GM21390 (cell line): ENCODE measurements around the gene EIF2AK2.
"Not testable (repeated sequence)": the region's sequence is repeated elsewhere in the genome, so short reads cannot be mapped to it uniquely, and the experiment has no call there.

Experiments used
- ATAC-seq: cut with Tn5 transposase; IDR thresholded peaks from one replicate; pipeline ENCODE4 v1.9.1; 2021; ENCODE audit not compliant: unreplicated experiment

EIF2AK2 gene

DNA sequence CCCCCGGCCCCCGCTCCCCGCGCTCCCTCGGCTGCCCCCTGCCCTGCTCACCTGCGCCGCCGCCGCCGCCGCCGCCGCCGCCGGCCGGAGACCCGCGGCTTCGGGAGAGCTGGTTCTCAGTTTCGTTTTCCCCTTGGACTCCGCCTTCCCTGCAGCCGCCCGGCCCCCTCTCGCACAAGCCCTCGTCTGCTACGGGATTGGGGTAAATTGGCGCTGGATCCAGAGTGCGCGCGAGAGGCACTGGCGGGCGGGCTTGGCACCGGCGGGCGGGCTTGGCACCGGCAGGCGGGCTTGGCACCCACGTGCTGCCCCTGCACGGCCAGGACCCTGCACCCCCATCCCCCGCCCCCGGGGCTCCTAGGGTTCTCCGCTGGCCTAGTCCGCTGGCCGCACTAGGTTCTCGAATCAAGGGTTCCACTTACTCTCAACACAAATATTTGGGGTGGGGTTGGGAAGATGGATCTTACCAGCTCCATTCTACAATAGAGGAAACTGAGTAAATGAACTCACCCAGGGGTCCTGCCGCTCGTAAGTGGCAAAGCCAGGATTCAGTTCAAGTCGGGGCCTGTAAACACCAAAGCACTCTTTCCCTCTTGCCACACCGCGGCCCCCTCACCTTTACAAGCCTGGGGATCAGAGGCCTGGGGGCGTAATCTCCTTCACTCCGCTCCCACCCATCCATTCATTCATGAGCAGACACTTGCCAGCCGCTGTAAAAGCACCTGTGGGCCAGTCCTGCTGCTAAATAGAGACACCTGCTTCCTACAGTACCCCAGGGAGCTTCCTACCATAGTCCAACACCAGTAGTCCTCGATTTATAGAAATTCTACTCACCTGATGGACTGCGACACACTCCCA is at the start of gene EIF2AK2:
EIF2AK2 (minus strand) TSS at position 124 of the 858 bp plus-strand sequence. CDS start 9,174 bp downstream, outside the sequence.
- ATAC-seq: peak; percentile 83

DNA sequence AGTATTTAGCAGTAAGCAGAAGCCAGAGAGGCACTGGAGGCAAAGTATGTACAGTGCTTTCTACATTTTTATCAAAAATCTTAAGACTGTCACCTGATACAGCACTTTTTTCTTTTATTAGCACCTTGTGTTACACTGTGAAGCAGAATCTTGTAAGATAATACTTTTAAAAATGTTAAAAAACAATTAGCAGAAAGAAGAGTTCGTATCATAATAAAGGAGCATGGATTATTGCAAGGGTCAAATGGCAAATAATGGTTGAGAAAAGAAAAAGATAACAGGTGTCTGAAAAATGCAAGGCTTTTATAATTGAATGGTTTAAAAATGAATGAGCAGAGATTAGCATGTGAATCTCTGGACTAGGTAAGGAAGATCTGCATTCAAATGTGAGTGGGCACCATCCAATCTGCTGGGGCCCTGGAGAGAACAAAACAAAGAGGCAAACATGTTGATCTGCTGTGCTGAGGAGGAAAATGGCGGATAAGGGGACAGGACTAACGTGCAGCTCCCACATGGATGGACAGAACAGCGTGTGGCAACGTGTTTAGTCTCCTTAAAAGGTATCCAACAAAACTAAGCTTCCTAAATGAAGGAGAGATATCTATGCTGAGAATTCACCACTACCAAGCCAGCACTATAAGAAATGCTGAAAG is 49.0 kb upstream of the EIF2AK2 start:
- ATAC-seq: no peak

GRCh38 chr2:37205071-37205661 is 48.4 kb upstream of the EIF2AK2 start:
- ATAC-seq: not testable (repeated sequence)

DNA sequence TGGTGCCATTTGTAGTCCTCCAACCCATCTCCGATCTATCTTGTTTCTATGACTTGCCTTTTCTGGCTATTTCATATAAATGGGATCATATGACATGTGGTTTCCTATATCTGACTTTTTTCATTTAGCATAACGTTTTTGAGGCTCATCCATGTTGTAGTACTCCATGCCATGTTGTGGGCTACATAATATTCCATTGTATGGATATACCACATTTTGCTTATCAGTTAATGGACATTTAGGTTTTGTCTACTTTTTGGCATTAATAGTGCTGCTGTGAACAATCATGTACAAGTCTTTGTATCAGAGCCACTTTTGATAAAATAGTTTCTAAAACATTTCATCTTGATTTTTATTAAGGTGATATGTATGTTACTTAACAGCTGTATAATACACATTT is 46.9 kb upstream of the EIF2AK2 start:
- no peak for ATAC-seq

DNA sequence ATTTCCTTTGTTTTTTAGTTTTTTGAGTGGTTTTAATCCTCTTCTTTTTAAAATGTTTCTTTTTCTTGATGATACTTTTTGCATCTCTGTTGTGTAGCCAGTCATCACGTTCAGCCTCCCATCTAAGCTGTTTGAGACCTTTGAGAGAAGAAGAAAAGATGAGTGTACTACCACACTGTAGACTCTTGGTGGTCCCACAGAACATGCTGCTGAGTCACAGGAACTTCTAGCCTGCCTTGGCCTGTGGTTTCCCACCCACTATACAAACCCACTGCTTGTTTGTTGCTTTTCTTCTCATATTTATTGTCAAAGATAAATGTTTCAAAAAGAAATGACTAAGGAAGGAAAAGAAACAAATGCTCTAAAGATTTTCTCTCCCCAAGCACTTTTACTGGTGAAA is 45.0 kb upstream of the EIF2AK2 start:
- no peak for ATAC-seq

- no peak for ATAC-seq
Observed at GRCh38 chr2:37201208-37201607, 44.4 kb upstream of the EIF2AK2 start.

GRCh38 chr2:37198681-37199065 is 41.9 kb upstream of the EIF2AK2 start:
- no peak for ATAC-seq

DNA sequence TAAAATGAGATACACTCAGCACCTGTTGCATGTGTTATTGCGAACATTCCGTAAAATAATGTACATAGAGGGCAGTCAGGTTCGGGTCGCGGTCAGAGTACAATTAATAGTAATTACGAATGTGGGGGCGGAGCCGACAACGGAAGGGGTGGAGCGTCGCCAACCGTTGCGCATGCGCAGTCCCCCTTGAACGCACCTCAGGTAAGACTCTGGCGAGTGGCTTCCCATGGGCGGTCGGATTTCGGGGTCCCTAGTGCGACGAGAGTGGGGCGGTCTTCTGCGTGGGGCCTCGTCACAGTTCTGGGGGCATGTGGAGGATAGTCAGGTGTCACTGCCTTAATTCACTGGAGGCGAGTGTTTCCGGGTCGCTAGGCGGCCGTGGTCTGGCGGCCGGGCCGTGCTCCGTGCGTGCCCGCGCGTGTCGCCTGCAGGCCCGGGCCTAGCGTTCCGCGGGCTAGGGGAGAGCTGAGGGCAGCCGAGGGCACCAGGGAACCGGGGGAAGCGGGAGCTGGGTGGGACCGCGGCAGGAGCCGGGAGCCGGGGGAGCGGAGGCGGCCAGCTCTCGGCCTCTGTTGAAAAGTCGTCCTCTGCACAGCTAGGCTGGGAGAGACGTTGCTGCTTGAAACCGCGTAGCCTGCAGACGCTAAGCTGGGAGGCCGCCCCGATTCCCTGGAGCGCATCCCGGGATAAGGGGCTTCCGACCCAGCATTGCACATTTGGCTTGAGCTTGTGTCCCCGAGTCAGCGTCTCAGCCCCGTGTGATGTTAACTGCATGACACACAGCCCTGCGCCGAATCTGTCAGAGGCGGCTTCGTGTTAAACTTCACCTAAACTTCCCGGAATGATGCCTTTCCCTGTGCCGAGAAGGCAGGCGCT is 39.8 kb upstream of the EIF2AK2 start, which contains the start of gene CEBPZOS:
CEBPZOS (plus strand) TSS at position 177 of the 876 bp plus-strand sequence. CDS start 3,209 bp downstream, outside the sequence.
- ATAC-seq: peak; percentile 78

- ATAC-seq: peak; percentile 3
Observed at GRCh38 chr2:37195862-37196319, 39.1 kb upstream of the EIF2AK2 start.

GRCh38 chr2:37192551-37192950 is 35.8 kb upstream of the EIF2AK2 start:
- no peak for ATAC-seq

GRCh38 chr2:37191747-37192146 is 35.0 kb upstream of the EIF2AK2 start:
- no peak for ATAC-seq

DNA sequence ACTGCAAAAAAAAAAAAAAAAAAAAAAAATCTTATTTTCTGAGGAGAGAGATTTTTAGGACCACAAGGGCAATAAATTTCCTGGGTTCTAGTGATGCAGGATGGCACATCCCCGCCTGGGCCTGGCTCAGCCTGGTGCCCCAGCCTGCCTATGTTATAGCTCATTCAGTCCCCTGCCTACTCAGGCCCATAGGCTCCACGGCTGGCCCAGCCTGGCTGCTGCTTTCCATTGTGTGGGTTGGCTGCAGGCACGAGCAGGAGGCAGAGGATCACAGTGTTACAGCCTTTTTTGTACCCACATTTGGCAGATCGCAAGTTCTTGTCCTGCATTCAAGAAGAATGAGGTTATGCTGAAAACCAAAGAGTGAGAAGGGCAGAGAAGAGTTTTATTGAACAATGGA is 34.5 kb upstream of the EIF2AK2 start:
- no peak for ATAC-seq

DNA sequence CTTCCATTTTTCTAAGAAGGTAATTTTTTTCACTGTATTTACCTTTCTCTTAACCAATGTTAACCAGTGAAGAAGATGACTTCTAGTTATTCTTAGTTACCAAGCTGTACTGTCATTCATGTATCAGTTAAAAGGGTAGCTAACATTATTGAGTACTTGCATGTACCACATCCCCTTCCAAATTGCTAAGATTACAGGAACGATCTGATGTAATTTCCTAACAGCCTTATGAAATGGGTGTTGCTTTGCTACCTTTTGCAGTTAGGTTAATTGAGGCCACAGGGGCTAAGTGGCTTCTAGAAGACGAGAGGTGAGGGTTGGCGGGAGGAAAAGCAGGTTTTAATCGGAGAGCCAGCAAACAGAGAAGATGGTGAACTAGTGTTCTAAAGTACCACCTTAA is 33.5 kb upstream of the EIF2AK2 start:
- no peak for ATAC-seq

- ATAC-seq: no peak
Observed at GRCh38 chr2:37189452-37190153, 32.8 kb upstream of the EIF2AK2 start.

- no peak for ATAC-seq
Observed at GRCh38 chr2:37188570-37188969, 31.8 kb upstream of the EIF2AK2 start, which contains the start of gene SULT6B1. Gene SULT6B1, minus strand, starts transcription at chr2:37188670. Its CDS starts 30 bp downstream, at chr2:37188640.

- ATAC-seq: no peak
Observed at GRCh38 chr2:37181726-37182684, 25.2 kb upstream of the EIF2AK2 start.

DNA sequence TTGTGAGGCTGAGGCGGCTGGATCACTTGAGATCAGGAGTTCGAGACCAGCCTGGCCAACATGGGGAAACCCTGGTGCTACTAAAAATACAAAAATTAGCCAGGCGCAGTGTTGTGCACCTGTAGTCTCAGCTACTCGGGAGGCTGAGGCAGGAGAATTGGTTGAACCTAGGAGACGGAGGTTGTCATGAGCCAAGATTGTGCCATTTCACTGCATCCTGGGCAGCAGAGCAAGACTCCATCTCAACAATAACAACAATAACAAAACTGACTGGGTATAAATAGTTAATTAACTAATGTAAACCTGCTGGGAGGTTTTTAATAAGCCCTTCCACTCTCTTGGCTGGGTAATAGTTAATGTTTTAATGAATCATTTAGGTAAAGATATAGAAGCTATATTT is 23.9 kb upstream of the EIF2AK2 start:
- ATAC-seq: no peak

DNA sequence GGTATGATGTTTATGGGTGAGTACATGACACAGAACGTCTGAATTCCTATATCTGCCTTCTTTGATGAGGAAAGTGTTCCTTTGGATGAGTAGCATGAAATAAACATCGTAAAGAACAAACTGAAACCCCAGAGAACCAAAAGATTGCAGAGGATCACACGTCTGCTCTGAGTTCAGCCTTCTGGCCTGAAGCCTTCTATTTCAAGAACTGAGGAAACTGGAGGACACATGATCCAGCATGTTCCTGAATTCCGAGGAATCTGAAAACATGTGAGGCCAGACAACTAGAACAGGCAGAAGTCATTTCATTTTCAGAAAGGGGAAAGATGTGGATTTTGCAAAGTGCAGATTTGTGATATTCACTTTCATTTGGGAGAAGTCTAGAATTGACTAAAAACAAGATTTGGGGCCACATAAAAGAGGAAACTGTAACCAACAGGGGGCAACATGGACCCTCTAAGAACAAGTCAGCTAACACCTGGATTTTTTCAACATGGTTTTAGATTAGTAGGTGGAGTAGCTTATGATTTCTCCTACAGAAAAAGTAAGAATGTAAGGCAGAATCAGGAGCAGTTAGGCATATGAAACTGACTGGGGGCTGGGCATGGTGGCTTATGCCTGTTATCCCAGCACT is 23.3 kb upstream of the EIF2AK2 start:
- no peak for ATAC-seq
